ENCODE data around the gene MLC1.

- TF ChIP-seq CTCF (IDR thresholded peaks at IDR 0.05) (no peak), POLR2A (IDR thresholded peaks at IDR 0.05) (no peak)
These were observed 17.1 kb downstream of the MLC1 start for GRCh38 chr22:50068096-50068495.
